Lung (tissue), 12 donors: ENCODE measurements around the gene AGRN. TPM values are rescaled to one million over a fixed set of nuclear protein-coding genes. Genes with fewer than 3 reads are reported as not detected.

Experiments used
- ATAC-seq: fragments of 200-7000 bp; cut with Tn5 transposase; one replicate; pipeline ENCODE4 v1.9.1; 2020; ENCODE audit warnings: moderate number of reproducible peaks; ENCODE audit not compliant: insufficient read depth, low FRiP score
- DNase-seq, 3 donors: peaks; one replicate each; pipeline ENCODE4 v3.0.0-alpha.2; 2013 to 2017
- H3K27ac ChIP-seq, 2 donors: one replicate each; pipeline ENCODE4 v1.5.1; 2013; ENCODE audit warnings: mild to moderate bottlenecking in 2 of 2, moderate library complexity in 2 of 2, control low read depth in 1 of 2, inconsistent platforms in 1 of 2, low read depth in 1 of 2, low read length in 1 of 2
- H3K27me3 ChIP-seq, 3 donors: one replicate each; pipeline ENCODE4 v1.5.1; 2013; ENCODE audit warnings: low read length in 2 of 3; ENCODE audit not compliant: control insufficient read depth in 3 of 3, insufficient read depth in 3 of 3
- H3K36me3 ChIP-seq, 4 donors: one replicate each; pipeline ENCODE4 v1.5.1; 2013; ENCODE audit warnings: low read length in 4 of 4, mild to moderate bottlenecking in 1 of 4, moderate library complexity in 1 of 4; ENCODE audit not compliant: control insufficient read depth in 4 of 4, insufficient read depth in 4 of 4
- H3K4me1 ChIP-seq, 5 donors: one replicate each; pipeline ENCODE4 v1.5.1; 2013; ENCODE audit warnings: low read length in 5 of 5, mild to moderate bottlenecking in 2 of 5, moderate library complexity in 1 of 5; ENCODE audit not compliant: control insufficient read depth in 5 of 5, insufficient read depth in 5 of 5
- H3K4me3 ChIP-seq: one replicate; pipeline ENCODE4 v1.5.1; 2013; ENCODE audit warnings: mild to moderate bottlenecking, control low read depth, moderate library complexity
- H3K9ac ChIP-seq, 2 donors: one replicate each; pipeline ENCODE4 v1.5.1; 2013; ENCODE audit warnings: low read length in 2 of 2, control low read depth in 1 of 2; ENCODE audit not compliant: insufficient read depth in 1 of 2
- H3K9me3 ChIP-seq, 4 donors: one replicate each; pipeline ENCODE4 v1.5.1; 2013; ENCODE audit warnings: low read length in 3 of 4, mild to moderate bottlenecking in 1 of 4, moderate library complexity in 1 of 4; ENCODE audit not compliant: control insufficient read depth in 4 of 4, insufficient read depth in 3 of 4
- WGBS, 2 donors: extraction: QIAGEN DNeasy Blood & Tissue Kit; methylation state at CpG; one replicate each; pipeline ENCODE4 v1.1.7; 2013; 5-methylcytosine and 5-hydroxymethylcytosine counted together
- polyA plus RNA-seq, 2 donors: library from polyadenylated mRNA; stranded (reverse); fragments of 200-250 nt; gene quantifications; one replicate each; pipeline ENCODE4 v1.2.1, GENCODE V29; 2013
- total RNA-seq, 2 donors: library from RNA; depleted of rRNA in 1 of 2; stranded (reverse); fragments of >200 nt in 1 of 2; gene quantifications; one replicate each; pipeline ENCODE4 v1.2.1, GENCODE V29; 2014 to 2021
- TF ChIP-seq, protein P1 (sequence below): IDR thresholded peaks from 2 replicates; pipeline ENCODE4 v1.5.1; 2012; ENCODE audit warnings: mild to moderate bottlenecking; ENCODE audit errors: control extremely low read depth, extremely low read depth
- donor health status: control.
- donor health status: control.
- donor health status: Bipolar disorder and iron deficiency.
- donor health status: healthy.
- donor health status: DM: yes; HTN: yes; CAD: no.

Gene AGRN
- total and polyA plus RNA-seq, 4 donors, result 30.7 to 124 (median 85.2) TPM

GRCh38 chr1:980602-981395, 39.1 kb upstream of the AGRN start:
- ATAC-seq (no peak), DNase-seq (no peak)
- peak overlapping the region in 1 of 2 donors; percentile 94 for H3K27ac ChIP-seq
- peaks cover 4 to 26% (median 5%) of the 10 kb centered on the region in 3 donors for H3K27me3 ChIP-seq
- no peak overlapping the region for H3K4me3 ChIP-seq
- WGBS, 2 donors, result 70 to 81% methylated on average over 29 to 35 of the region's 35 CpGs
- no peaks in the 10 kb centered on the region for H3K36me3 ChIP-seq
- H3K9me3 ChIP-seq, result peaks cover 0 to 2% (median 0%) of the 10 kb centered on the region in 4 donors
- H3K9ac ChIP-seq, result no peak overlapping the region
- peaks cover 0 to 6% (median 0%) of the 10 kb centered on the region in 5 donors for H3K4me1 ChIP-seq
- TF ChIP-seq, protein P1, sequence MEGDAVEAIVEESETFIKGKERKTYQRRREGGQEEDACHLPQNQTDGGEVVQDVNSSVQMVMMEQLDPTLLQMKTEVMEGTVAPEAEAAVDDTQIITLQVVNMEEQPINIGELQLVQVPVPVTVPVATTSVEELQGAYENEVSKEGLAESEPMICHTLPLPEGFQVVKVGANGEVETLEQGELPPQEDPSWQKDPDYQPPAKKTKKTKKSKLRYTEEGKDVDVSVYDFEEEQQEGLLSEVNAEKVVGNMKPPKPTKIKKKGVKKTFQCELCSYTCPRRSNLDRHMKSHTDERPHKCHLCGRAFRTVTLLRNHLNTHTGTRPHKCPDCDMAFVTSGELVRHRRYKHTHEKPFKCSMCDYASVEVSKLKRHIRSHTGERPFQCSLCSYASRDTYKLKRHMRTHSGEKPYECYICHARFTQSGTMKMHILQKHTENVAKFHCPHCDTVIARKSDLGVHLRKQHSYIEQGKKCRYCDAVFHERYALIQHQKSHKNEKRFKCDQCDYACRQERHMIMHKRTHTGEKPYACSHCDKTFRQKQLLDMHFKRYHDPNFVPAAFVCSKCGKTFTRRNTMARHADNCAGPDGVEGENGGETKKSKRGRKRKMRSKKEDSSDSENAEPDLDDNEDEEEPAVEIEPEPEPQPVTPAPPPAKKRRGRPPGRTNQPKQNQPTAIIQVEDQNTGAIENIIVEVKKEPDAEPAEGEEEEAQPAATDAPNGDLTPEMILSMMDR, result no peak

GRCh38 chr1:981491-981954, 38.4 kb upstream of the AGRN start:
- DNase-seq (no peak), ATAC-seq (no peak)
- TF ChIP-seq, protein P1, result no peak
- Histone ChIP-seq H3K9ac (no peak overlapping the region), H3K4me3 (no peak overlapping the region), H3K36me3 (no peaks in the 10 kb centered on the region), H3K9me3 (peaks cover 0 to 2% (median 0%) of the 10 kb centered on the region in 4 donors), H3K27me3 (peaks cover 4 to 26% (median 5%) of the 10 kb centered on the region in 3 donors), H3K4me1 (no peaks in the 10 kb centered on the region), H3K27ac (peak overlapping the region in 1 of 2 donors; percentile 94)
- 77 to 89% methylated on average over 20 to 21 of the region's 21 CpGs for WGBS, 2 donors

DNA sequence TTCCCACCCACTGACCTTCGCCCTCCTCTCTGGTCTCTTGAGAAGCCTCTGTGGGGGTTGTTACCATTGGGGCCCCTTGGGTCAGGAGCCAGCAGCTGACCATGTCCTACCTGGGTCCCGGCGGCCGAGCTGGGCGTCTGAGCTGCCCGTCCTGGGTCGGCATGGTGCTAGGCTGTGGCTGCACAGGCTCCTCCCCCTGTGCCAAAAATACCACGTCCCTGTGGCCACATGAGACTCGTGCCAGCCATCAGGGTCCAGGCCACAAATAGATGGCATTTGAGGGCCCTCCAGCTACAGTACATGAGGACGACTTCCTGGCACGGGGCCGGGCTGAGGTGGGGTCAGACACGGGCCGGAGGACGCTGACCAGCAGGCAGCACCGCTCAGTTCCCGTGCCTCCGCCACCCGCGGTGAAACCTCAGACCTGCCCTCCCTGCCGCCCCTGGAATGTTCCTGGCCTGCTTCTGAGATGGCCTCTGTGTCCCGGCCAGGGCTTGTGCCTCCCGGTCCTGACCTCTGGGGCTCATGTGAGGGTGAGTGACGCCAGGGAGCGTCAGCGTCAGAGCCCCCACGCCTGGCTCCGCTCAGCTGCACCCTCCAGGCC, 37.9 kb upstream of the AGRN start, which contains the start of gene PERM1:
Gene PERM1, minus strand, starts transcription at position 139 of the 604 bp plus-strand sequence. CDS start 1,064 bp downstream, outside the sequence.
- no peak within 1 kb of the TSS for H3K4me3 ChIP-seq
- no peak for DNase-seq
- peaks cover 0 to 2% (median 0%) of the 10 kb centered on the region in 4 donors for H3K9me3 ChIP-seq
- H3K4me1 ChIP-seq, result no peaks in the 10 kb centered on the region
- H3K36me3 ChIP-seq, result no peaks in the 10 kb centered on the region
- ATAC-seq, result no peak
- WGBS, 2 donors, result 55 to 72% methylated on average over 28 of the region's 28 CpGs
- TF ChIP-seq, protein P1, result no peak
- no peak within 1 kb of the TSS for H3K9ac ChIP-seq
- H3K27me3 ChIP-seq, result peaks cover 4 to 26% (median 5%) of the 10 kb centered on the region in 3 donors
- H3K27ac ChIP-seq, result peak within 1 kb of the TSS in 1 of 2 donors; percentile 94
